Right lobe of liver (tissue), 4 donors: ENCODE data around the gene KYAT1.

Experiments
- POLR2A ChIP-seq: fragments of 450-650 bp; IDR thresholded peaks from one replicate; pipeline ENCODE4 v1.6.1; 2017; ENCODE audit warnings: antibody characterized with exemption, mild to moderate bottlenecking
- TF ChIP-seq, protein P1 (sequence below), 4 donors: fragments of 200-600 bp in 3 of 4; fragments of 450-650 bp in 1 of 4; IDR thresholded peaks; one replicate each; pipeline versions ENCODE4 v1.5.1 to v1.8.0; 2016 to 2022; ENCODE audit warnings: antibody characterized with exemption in 4 of 4, mild to moderate bottlenecking in 2 of 4
- donor health status: DM: no; HTN: no; CAD: no.
- donor health status: DM: no; HTN: no; CAD: no.
- donor health status: DM: no; HTN: yes; CAD: no.

DNA sequence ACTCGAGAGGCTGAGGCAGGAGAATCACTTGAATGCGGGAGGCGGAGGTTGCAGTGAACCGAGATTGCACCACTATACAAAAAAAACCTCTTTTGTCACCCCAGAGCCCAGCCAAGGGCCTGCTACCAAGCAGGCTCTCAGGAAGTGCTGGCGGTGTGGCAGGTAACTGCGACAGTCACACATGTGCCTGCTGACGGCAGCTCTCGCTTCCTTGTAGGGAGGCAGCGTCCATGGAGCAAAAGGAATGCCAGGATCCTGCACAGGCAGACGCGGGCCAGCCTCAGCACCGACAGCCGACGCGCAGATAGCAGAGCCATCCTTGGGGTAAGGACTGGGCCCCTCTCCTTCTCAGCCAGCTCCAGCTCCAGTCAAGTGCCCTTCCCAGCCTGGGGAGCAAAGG, 4.0 kb upstream of the KYAT1 start:
- TF ChIP-seq, protein P1, sequence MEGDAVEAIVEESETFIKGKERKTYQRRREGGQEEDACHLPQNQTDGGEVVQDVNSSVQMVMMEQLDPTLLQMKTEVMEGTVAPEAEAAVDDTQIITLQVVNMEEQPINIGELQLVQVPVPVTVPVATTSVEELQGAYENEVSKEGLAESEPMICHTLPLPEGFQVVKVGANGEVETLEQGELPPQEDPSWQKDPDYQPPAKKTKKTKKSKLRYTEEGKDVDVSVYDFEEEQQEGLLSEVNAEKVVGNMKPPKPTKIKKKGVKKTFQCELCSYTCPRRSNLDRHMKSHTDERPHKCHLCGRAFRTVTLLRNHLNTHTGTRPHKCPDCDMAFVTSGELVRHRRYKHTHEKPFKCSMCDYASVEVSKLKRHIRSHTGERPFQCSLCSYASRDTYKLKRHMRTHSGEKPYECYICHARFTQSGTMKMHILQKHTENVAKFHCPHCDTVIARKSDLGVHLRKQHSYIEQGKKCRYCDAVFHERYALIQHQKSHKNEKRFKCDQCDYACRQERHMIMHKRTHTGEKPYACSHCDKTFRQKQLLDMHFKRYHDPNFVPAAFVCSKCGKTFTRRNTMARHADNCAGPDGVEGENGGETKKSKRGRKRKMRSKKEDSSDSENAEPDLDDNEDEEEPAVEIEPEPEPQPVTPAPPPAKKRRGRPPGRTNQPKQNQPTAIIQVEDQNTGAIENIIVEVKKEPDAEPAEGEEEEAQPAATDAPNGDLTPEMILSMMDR (IDR thresholded peaks at IDR 0.05): no peak
- TF ChIP-seq POLR2A: no peak
